H9 (cell line): ENCODE results near the gene HECTD2. TPM values are rescaled to one million over a fixed set of nuclear protein-coding genes. Genes with fewer than 3 reads are reported as not detected.

Experiments used
- DNase-seq: peaks from one replicate; pipeline ENCODE4 v3.0.0-alpha.2; 2017
- H2AFZ ChIP-seq: one replicate; pipeline ENCODE4 v1.6.1; 2013; ENCODE audit warnings: mild to moderate bottlenecking, low read length, control low read depth, moderate library complexity
- H2AK5ac ChIP-seq: 2 replicates; pipeline ENCODE4 v1.6.1; 2013; ENCODE audit warnings: low read length, control low read depth, mixed read lengths; ENCODE audit not compliant: insufficient read length
- H2BK120ac ChIP-seq: one replicate; pipeline ENCODE4 v1.6.1; 2013; ENCODE audit warnings: low read depth, mild to moderate bottlenecking, low read length, control low read depth, inconsistent platforms; ENCODE audit not compliant: poor library complexity, severe bottlenecking
- H2BK12ac ChIP-seq: 2 replicates; pipeline ENCODE4 v1.6.1; 2013; ENCODE audit warnings: low read length, control low read depth, mixed read lengths, low read depth; ENCODE audit not compliant: insufficient read length
- H2BK15ac ChIP-seq: 2 replicates; pipeline ENCODE4 v1.6.1; 2013; ENCODE audit warnings: low read depth, low read length, control low read depth
- H2BK20ac ChIP-seq: one replicate; pipeline ENCODE4 v1.6.1; 2013; ENCODE audit warnings: low read depth, mild to moderate bottlenecking, low read length, control low read depth, inconsistent platforms; ENCODE audit not compliant: poor library complexity, severe bottlenecking
- H2BK5ac ChIP-seq: 2 replicates; pipeline ENCODE4 v1.6.1; 2013; ENCODE audit warnings: low read length, control low read depth, mixed read lengths; ENCODE audit not compliant: insufficient read length
- H3K14ac ChIP-seq: 2 replicates; pipeline ENCODE4 v1.6.1; 2013; ENCODE audit warnings: low read length, control low read depth; ENCODE audit not compliant: insufficient read depth
- H3K18ac ChIP-seq: 2 replicates; pipeline ENCODE4 v1.6.1; 2013; ENCODE audit warnings: low read depth, mild to moderate bottlenecking, mixed read lengths, low read length, control low read depth; ENCODE audit not compliant: insufficient read length
- H3K23ac ChIP-seq: 2 replicates; pipeline ENCODE4 v1.6.1; 2013; ENCODE audit warnings: low read length, control low read depth, mixed read lengths, low read depth; ENCODE audit not compliant: insufficient read length
- H3K23me2 ChIP-seq: 2 replicates; pipeline ENCODE4 v1.6.1; 2013; ENCODE audit warnings: low read depth, mild to moderate bottlenecking, mixed read lengths, low read length, control low read depth; ENCODE audit not compliant: insufficient read length, poor library complexity, severe bottlenecking
- H3K27ac ChIP-seq: 2 replicates; pipeline ENCODE4 v1.5.1; 2013; ENCODE audit warnings: low read length, control low read depth, mixed read lengths, low read depth; ENCODE audit not compliant: insufficient read length
- H3K27me3 ChIP-seq: 2 replicates; pipeline ENCODE4 v1.6.1; 2013; ENCODE audit warnings: low read length, control low read depth, inconsistent platforms; ENCODE audit not compliant: insufficient read depth
- H3K4ac ChIP-seq: 2 replicates; pipeline ENCODE4 v1.6.1; 2013; ENCODE audit warnings: low read depth, mild to moderate bottlenecking, control low read depth, inconsistent platforms, low read length, moderate library complexity
- H3K4me1 ChIP-seq: 2 replicates; pipeline ENCODE4 v1.6.1; 2013; ENCODE audit warnings: low read length, control low read depth, inconsistent platforms; ENCODE audit not compliant: insufficient read depth
- H3K4me2 ChIP-seq: 2 replicates; pipeline ENCODE4 v1.6.1; 2013; ENCODE audit warnings: low read length, control low read depth, mixed read lengths; ENCODE audit not compliant: insufficient read length, insufficient read depth
- H3K56ac ChIP-seq: 2 replicates; pipeline ENCODE4 v1.6.1; 2013; ENCODE audit warnings: low read depth, mild to moderate bottlenecking, mixed read lengths, low read length, control low read depth; ENCODE audit not compliant: insufficient read length
- H3K79me1 ChIP-seq: 2 replicates; pipeline ENCODE4 v1.6.1; 2013; ENCODE audit warnings: low read depth, mild to moderate bottlenecking, moderate library complexity, low read length, control low read depth, inconsistent platforms; ENCODE audit not compliant: insufficient read depth, poor library complexity, severe bottlenecking
- H3K79me2 ChIP-seq: 2 replicates; pipeline ENCODE4 v1.6.1; 2013; ENCODE audit warnings: low read length, control low read depth, inconsistent platforms; ENCODE audit not compliant: insufficient read depth
- H3K9ac ChIP-seq: 2 replicates; pipeline ENCODE4 v1.6.1; 2013; ENCODE audit warnings: low read length, control low read depth, mixed read lengths; ENCODE audit not compliant: insufficient read length; ENCODE audit errors: extremely low read depth
- H3K9me3 ChIP-seq: one replicate; pipeline ENCODE4 v1.6.1; 2013; ENCODE audit warnings: low read depth, low read length, inconsistent platforms; ENCODE audit not compliant: control insufficient read depth
- H3T11ph ChIP-seq: one replicate; pipeline ENCODE4 v1.6.1; 2013; ENCODE audit warnings: mild to moderate bottlenecking, low read length, control low read depth, inconsistent platforms
- H4K20me1 ChIP-seq: one replicate; pipeline ENCODE4 v1.6.1; 2013; ENCODE audit not compliant: control insufficient read depth, insufficient read length, insufficient read depth
- H4K5ac ChIP-seq: 2 replicates; pipeline ENCODE4 v1.6.1; 2013; ENCODE audit warnings: low read depth, mild to moderate bottlenecking, mixed read lengths, low read length, control low read depth; ENCODE audit not compliant: insufficient read length
- H4K8ac ChIP-seq: replicated peaks from 2 replicates; pipeline ENCODE4 v1.6.1; 2013; ENCODE audit warnings: low read length, control low read depth, mixed read lengths, low read depth; ENCODE audit not compliant: insufficient read length
- H4K91ac ChIP-seq: 2 replicates; pipeline ENCODE4 v1.6.1; 2013; ENCODE audit warnings: low read depth, mild to moderate bottlenecking, moderate library complexity, mixed read lengths, low read length, control low read depth; ENCODE audit not compliant: insufficient read length
- H3K27ac Mint-ChIP-seq, 3 experiments: 2 replicates in 2 of 3; 3 replicates in 1 of 3; pipeline ENCODE4 v1.8.0; 2020 to 2021; ENCODE audit warnings: mixed read lengths in 3 of 3, mild to moderate bottlenecking in 1 of 3, moderate library complexity in 1 of 3
- H3K27me3 Mint-ChIP-seq: 2 replicates; pipeline ENCODE4 v1.8.0; 2021; ENCODE audit warnings: low read depth, mild to moderate bottlenecking, moderate library complexity, mixed read lengths
- H3K36me3 Mint-ChIP-seq, 3 experiments: 2 replicates in 2 of 3; 3 replicates in 1 of 3; pipeline ENCODE4 v1.8.0; 2020 to 2021; ENCODE audit warnings: low read depth in 3 of 3, mixed read lengths in 3 of 3; ENCODE audit not compliant: insufficient read depth in 1 of 3
- H3K4me1 Mint-ChIP-seq, 2 experiments: 2 replicates each; pipeline ENCODE4 v1.8.0; 2020; ENCODE audit warnings: mixed read lengths in 2 of 2
- H3K4me3 Mint-ChIP-seq, 2 experiments: 2 replicates in 1 of 2; 3 replicates in 1 of 2; pipeline ENCODE4 v1.8.0; 2020 to 2021; ENCODE audit warnings: mild to moderate bottlenecking in 2 of 2, mixed read lengths in 2 of 2, moderate library complexity in 1 of 2
- H3K9me3 Mint-ChIP-seq, 2 experiments: 2 replicates in 1 of 2; 3 replicates in 1 of 2; pipeline ENCODE4 v1.8.0; 2020; ENCODE audit warnings: mild to moderate bottlenecking in 2 of 2, mixed read lengths in 2 of 2, moderate library complexity in 1 of 2
- WGBS: extraction: QIAGEN DNeasy Blood & Tissue Kit; methylation state at CpG from one replicate; pipeline ENCODE4 v1.1.7; 2013; ENCODE audit warnings: missing lambda C conversion rate, low lambda C conversion rate, mixed read lengths; ENCODE audit not compliant: insufficient read length; ENCODE audit errors: extremely low coverage; 5-methylcytosine and 5-hydroxymethylcytosine counted together
- total RNA-seq: library from RNA; stranded (reverse); gene quantifications from 2 replicates; pipeline ENCODE4 v1.2.1, GENCODE V29; 2021
- TF ChIP-seq, protein P1 (sequence below): fragments of 200-600 bp; sonication (generic); conservative IDR thresholded peaks from 3 replicates; pipeline ENCODE4 v1.8.0; 2021; ENCODE audit warnings: antibody characterized with exemption, mild to moderate bottlenecking

The HECTD2 gene
- total RNA-seq, 1 experiment from 2014 or later = 13.4 TPM

DNA sequence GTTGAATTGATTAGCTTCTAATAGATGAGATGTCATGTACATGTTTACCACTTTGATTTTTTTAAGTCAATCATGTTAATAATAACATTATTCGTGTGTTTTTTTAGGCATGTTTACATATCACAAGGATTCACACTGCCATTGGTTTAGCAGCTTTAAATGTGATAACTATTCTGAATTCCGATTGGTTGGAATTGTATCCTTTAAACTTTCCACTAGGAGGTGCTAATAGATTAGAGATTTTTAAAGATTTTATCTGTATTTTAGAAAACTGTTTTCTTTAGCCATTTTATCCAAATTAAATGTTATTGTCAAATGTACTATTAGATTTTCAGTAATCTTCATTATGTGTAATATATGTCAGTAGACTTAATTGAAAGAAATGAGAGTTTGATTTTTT, 83.2 kb downstream of the HECTD2 start:
- Histone ChIP-seq H3K79me2 (no peaks in the 10 kb centered on the region), H3K56ac (no peak overlapping the region), H2AK5ac (no peak overlapping the region), H4K8ac (no peak overlapping the region), H3K23ac (no peak overlapping the region), H4K5ac (no peak overlapping the region), H3K9ac (no peak overlapping the region), H3K4me2 (no peak overlapping the region), H3K27me3 (no peaks in the 10 kb centered on the region), H3K4me1 (no peaks in the 10 kb centered on the region), H4K91ac (no peak overlapping the region), H3K79me1 (no peaks in the 10 kb centered on the region), H2BK20ac (no peak overlapping the region), H2BK15ac (no peak overlapping the region), H3K14ac (no peak overlapping the region), H2BK5ac (no peak overlapping the region), H3K4ac (no peak overlapping the region), H2BK12ac (no peak overlapping the region), H2AFZ (no peak overlapping the region), H3K9me3 (no peaks in the 10 kb centered on the region), H4K20me1 (no peaks in the 10 kb centered on the region), H3K27ac (no peak overlapping the region), H2BK120ac (no peak overlapping the region), H3T11ph (no peak overlapping the region), H3K23me2 (no peaks in the 10 kb centered on the region), H3K18ac (no peak overlapping the region)
- no peak overlapping the region for H3K27ac Mint-ChIP-seq
- no peak for DNase-seq
- TF ChIP-seq, protein P1, sequence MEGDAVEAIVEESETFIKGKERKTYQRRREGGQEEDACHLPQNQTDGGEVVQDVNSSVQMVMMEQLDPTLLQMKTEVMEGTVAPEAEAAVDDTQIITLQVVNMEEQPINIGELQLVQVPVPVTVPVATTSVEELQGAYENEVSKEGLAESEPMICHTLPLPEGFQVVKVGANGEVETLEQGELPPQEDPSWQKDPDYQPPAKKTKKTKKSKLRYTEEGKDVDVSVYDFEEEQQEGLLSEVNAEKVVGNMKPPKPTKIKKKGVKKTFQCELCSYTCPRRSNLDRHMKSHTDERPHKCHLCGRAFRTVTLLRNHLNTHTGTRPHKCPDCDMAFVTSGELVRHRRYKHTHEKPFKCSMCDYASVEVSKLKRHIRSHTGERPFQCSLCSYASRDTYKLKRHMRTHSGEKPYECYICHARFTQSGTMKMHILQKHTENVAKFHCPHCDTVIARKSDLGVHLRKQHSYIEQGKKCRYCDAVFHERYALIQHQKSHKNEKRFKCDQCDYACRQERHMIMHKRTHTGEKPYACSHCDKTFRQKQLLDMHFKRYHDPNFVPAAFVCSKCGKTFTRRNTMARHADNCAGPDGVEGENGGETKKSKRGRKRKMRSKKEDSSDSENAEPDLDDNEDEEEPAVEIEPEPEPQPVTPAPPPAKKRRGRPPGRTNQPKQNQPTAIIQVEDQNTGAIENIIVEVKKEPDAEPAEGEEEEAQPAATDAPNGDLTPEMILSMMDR = peak; percentile 57; the same call in 2 of the 3 replicates
- no peaks in the 10 kb centered on the region for H3K27me3 Mint-ChIP-seq
- H3K9me3 Mint-ChIP-seq = no peaks in the 10 kb centered on the region
- H3K36me3 Mint-ChIP-seq = no peaks in the 10 kb centered on the region
- H3K4me3 Mint-ChIP-seq = no peak overlapping the region
- H3K4me1 Mint-ChIP-seq = no peaks in the 10 kb centered on the region
- WGBS = no CpG with 5 or more reads among the region's 2 CpGs
